ENCODE results near the gene FERMT3.

DNA sequence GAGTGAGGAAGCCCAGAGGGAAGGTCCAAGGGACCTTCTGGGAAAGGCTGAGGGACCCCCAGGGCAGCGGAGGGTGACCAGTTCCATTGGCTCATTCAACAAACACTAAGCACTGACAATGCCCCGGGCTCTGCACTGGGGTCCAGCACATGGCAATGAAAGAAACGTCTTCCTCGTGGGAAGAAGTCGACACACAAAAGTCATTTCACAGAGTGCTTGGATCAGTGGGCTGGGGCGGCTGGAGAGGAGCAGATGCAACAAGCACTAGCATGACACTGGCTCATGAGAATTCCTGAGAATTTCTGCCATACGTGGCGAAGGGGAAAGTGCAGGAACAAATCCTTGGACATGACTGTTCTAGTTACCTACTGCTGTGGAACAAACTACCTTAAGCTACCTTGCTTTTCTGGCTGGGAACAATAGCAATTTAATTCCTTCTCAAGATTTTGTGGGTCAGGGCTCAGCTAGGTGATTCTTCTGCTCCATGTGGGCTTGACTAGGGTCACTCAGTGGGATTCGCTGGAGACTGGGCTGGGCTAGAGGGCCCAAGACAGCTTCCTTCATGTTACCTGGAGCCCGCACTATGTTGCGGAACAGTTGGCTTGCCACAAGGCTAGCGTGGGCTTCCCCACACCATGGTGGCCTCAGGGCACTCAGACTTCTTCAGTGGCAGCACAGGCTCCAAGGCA is 27.4 kb upstream of the FERMT3 start:
- TF ChIP-seq POLR2AphosphoS5 (IDR thresholded peaks at IDR 0.05; ENCODE audit: borderline replicate concordance, low read depth, low read length) (no peak), EZH2 (IDR thresholded peaks at IDR 0.05) (no peak), FOXP2 (optimal IDR thresholded peaks at IDR 0.05; ENCODE audit: control extremely low read depth, extremely low read length, insufficient read depth) (no peak)
